ENCODE results near the gene SPRR1A.

- TF ChIP-seq, protein P1, sequence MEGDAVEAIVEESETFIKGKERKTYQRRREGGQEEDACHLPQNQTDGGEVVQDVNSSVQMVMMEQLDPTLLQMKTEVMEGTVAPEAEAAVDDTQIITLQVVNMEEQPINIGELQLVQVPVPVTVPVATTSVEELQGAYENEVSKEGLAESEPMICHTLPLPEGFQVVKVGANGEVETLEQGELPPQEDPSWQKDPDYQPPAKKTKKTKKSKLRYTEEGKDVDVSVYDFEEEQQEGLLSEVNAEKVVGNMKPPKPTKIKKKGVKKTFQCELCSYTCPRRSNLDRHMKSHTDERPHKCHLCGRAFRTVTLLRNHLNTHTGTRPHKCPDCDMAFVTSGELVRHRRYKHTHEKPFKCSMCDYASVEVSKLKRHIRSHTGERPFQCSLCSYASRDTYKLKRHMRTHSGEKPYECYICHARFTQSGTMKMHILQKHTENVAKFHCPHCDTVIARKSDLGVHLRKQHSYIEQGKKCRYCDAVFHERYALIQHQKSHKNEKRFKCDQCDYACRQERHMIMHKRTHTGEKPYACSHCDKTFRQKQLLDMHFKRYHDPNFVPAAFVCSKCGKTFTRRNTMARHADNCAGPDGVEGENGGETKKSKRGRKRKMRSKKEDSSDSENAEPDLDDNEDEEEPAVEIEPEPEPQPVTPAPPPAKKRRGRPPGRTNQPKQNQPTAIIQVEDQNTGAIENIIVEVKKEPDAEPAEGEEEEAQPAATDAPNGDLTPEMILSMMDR (IDR thresholded peaks at IDR 0.05), result no peak
- no peak for TF ChIP-seq POLR2A (IDR thresholded peaks at IDR 0.05)
Observed at GRCh38 chr1:152942161-152942560, 41.7 kb upstream of the SPRR1A start.

All from esophagus squamous epithelium (tissue), 4 donors.